ENCODE data around the gene MAGOHB. TPM values are rescaled to one million over a fixed set of nuclear protein-coding genes. Genes with fewer than 3 reads are reported as not detected.

The MAGOHB gene
- total RNA-seq, 1 experiment from 2014 or later, result 134 TPM

DNA sequence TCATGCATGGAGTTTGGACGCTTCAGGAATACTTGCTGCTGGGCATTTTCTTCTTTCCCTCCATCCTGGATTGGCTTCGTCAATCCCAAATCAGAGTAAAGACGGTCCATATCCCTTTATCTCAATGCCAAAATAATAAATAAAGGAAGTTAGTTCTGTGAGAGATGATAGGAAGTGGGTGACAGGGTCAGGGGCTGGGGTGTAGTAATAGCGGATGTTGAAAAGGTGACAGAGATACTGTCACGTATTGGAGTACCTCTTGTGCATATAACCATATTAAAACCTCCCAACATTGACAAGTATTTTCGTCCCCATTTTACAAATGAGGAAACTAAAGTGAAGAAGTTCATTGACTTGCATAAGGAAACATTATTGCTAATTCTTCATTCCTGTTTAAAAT lies 12.4 kb downstream of the MAGOHB start:
- no peaks in the 10 kb centered on the region for H3K4me1 Mint-ChIP-seq (ENCODE audit: low read depth, unreplicated experiment)
- Histone ChIP-seq H3K36me3 (ENCODE audit: control insufficient read depth, insufficient read depth, low read length) (no peaks in the 10 kb centered on the region), H3K4me1 (no peaks in the 10 kb centered on the region), H3K9me3 (no peaks in the 10 kb centered on the region), H3K4me3 (ENCODE audit: low read depth, low read length) (no peak overlapping the region), H3K27me3 (replicated peaks; ENCODE audit: control insufficient read depth, insufficient read depth, low read length) (no peaks in the 10 kb centered on the region)
- peaks cover 23% of the 10 kb centered on the region for H3K36me3 Mint-ChIP-seq (ENCODE audit: insufficient read depth, unreplicated experiment)
- ChIA-PET CTCF (no interaction called here), POLR2A (no interaction called here)
- TF ChIP-seq, protein P1, sequence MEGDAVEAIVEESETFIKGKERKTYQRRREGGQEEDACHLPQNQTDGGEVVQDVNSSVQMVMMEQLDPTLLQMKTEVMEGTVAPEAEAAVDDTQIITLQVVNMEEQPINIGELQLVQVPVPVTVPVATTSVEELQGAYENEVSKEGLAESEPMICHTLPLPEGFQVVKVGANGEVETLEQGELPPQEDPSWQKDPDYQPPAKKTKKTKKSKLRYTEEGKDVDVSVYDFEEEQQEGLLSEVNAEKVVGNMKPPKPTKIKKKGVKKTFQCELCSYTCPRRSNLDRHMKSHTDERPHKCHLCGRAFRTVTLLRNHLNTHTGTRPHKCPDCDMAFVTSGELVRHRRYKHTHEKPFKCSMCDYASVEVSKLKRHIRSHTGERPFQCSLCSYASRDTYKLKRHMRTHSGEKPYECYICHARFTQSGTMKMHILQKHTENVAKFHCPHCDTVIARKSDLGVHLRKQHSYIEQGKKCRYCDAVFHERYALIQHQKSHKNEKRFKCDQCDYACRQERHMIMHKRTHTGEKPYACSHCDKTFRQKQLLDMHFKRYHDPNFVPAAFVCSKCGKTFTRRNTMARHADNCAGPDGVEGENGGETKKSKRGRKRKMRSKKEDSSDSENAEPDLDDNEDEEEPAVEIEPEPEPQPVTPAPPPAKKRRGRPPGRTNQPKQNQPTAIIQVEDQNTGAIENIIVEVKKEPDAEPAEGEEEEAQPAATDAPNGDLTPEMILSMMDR (IDR thresholded peaks at IDR 0.05; ENCODE audit: insufficient read depth in 1 of 2, low read depth in 1 of 2, low read length in 1 of 2, severe bottlenecking in 1 of 2, unreplicated experiment in 1 of 2), result no peak
- BruUV-seq (replicated peaks), result no TSS peak
- H3K27ac Mint-ChIP-seq (ENCODE audit: unreplicated experiment), result no peak overlapping the region
- no peak overlapping the region for H3K4me3 Mint-ChIP-seq (ENCODE audit: unreplicated experiment)
- no peak for DNase-seq
- no peaks in the 10 kb centered on the region for H3K9me3 Mint-ChIP-seq (ENCODE audit: unreplicated experiment)
- intact Hi-C loops (cut with micrococcal nuclease; ENCODE audit: unreplicated experiment), result no loop called here
- H3K27me3 Mint-ChIP-seq (ENCODE audit: insufficient read depth, unreplicated experiment), result no peaks in the 10 kb centered on the region

DNA sequence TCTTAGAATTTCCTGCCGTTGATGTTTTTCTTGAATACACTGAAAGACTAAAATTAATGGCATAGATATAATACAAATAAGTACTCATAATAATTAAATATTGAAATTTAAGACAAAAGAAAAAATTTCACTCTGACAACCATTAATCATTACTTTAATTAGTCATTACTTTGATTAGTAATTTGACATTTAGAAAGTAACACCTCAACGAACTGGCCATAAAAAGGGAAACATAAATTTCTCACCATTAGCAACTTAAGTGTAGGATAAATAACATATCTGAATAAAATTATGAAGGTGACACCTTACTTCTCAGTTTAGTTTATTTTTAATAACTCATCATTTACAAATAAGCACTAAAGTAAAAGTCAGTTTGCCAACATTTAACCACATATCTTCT lies 17.5 kb downstream of the MAGOHB start:
- no TSS peak for BruUV-seq (replicated peaks)
- Mint-ChIP-seq H3K27ac (ENCODE audit: unreplicated experiment) (no peak overlapping the region), H3K9me3 (ENCODE audit: unreplicated experiment) (no peaks in the 10 kb centered on the region), H3K27me3 (ENCODE audit: insufficient read depth, unreplicated experiment) (no peaks in the 10 kb centered on the region), H3K4me3 (ENCODE audit: unreplicated experiment) (no peak overlapping the region), H3K4me1 (ENCODE audit: low read depth, unreplicated experiment) (no peaks in the 10 kb centered on the region), H3K36me3 (ENCODE audit: insufficient read depth, unreplicated experiment) (no peaks in the 10 kb centered on the region)
- ChIA-PET POLR2A (no interaction called here), CTCF (no interaction called here)
- Histone ChIP-seq H3K4me3 (ENCODE audit: low read depth, low read length) (no peak overlapping the region), H3K27me3 (replicated peaks; ENCODE audit: control insufficient read depth, insufficient read depth, low read length) (no peaks in the 10 kb centered on the region), H3K9me3 (no peaks in the 10 kb centered on the region), H3K36me3 (ENCODE audit: control insufficient read depth, insufficient read depth, low read length) (no peaks in the 10 kb centered on the region; the same call in 1 of the 2 replicates), H3K4me1 (no peaks in the 10 kb centered on the region)
- intact Hi-C loops (cut with micrococcal nuclease; ENCODE audit: unreplicated experiment), result no loop called here
- TF ChIP-seq, protein P1 (IDR thresholded peaks at IDR 0.05; ENCODE audit: insufficient read depth in 1 of 2, low read depth in 1 of 2, low read length in 1 of 2, severe bottlenecking in 1 of 2, unreplicated experiment in 1 of 2), result no peak
- DNase-seq, result no peak

- Histone ChIP-seq H3K9me3 (no peaks in the 10 kb centered on the region), H3K27me3 (replicated peaks; ENCODE audit: control insufficient read depth, insufficient read depth, low read length) (no peaks in the 10 kb centered on the region), H3K4me3 (ENCODE audit: low read depth, low read length) (no peak overlapping the region), H3K36me3 (ENCODE audit: control insufficient read depth, insufficient read depth, low read length) (no peaks in the 10 kb centered on the region; the same call in 1 of the 2 replicates), H3K4me1 (no peaks in the 10 kb centered on the region)
- no TSS peak for BruUV-seq (replicated peaks)
- ChIA-PET POLR2A (no interaction called here), CTCF (no interaction called here)
- Mint-ChIP-seq H3K27ac (ENCODE audit: unreplicated experiment) (no peak overlapping the region), H3K4me3 (ENCODE audit: unreplicated experiment) (no peak overlapping the region), H3K9me3 (ENCODE audit: unreplicated experiment) (no peaks in the 10 kb centered on the region), H3K27me3 (ENCODE audit: insufficient read depth, unreplicated experiment) (no peaks in the 10 kb centered on the region), H3K4me1 (ENCODE audit: low read depth, unreplicated experiment) (no peaks in the 10 kb centered on the region), H3K36me3 (ENCODE audit: insufficient read depth, unreplicated experiment) (no peaks in the 10 kb centered on the region)
- intact Hi-C loops (cut with micrococcal nuclease; ENCODE audit: unreplicated experiment), result no loop called here
- TF ChIP-seq, protein P1 (IDR thresholded peaks at IDR 0.05; ENCODE audit: insufficient read depth in 1 of 2, low read depth in 1 of 2, low read length in 1 of 2, severe bottlenecking in 1 of 2, unreplicated experiment in 1 of 2), result no peak
- no peak for DNase-seq
These were observed 22.4 kb downstream of the MAGOHB start for GRCh38 chr12:10590966-10591365.

All from Caco-2 (cell line).